ENCODE results near the gene EYS.
"Not testable (repeated sequence)": the region's sequence is repeated elsewhere in the genome, so short reads cannot be mapped to it uniquely, and the experiment has no call there.

Gene EYS

DNA sequence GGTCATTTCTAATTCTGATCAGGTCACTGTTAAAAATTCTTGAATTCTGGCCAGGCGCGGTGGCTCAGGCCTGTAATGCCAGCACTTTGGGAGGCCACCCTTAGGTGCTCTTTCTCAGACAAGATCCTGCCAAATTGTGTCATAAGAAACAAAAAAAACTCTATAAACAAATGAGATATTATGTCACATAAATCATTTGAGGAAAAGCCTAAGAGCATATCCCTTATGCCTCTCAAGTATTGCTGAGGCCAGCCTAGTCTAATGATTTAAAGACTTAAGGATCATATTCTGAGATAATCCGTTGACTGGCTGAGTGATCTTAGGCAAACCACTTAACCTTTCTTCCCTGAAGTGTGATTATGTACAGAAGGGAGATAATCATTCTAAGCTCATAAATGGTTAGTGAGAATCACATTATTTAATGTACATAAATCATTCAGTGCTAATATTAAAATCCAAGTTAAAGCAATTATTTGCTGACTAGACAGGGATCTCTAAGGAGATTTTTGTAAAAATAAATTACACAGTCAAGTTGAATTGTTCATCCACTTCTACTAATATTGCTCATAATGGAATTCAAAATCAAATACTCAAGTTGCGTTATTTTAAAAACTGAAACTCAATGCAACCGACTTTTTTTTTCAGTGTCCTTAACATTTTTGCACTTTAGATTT lies 1706.1 kb downstream of the EYS start:
- no peak for DNase-seq

DNA sequence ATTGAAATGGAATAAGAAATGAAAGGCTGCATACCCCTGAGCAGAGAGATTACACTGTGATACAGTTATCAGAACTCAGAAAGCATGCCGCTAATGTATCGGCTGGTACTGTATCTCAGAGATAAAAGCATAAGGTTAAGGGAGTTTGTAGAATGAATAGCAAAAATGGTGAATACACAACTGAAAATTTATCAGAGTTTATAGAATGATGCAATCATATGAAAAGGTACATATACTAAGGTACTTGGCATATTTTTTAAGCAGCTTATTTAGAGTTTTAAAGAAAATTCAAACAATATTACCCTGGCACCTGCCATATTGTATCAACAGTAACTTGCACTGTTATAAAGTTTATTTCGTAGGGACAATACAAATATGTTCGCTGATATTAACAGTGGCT lies 1707.4 kb downstream of the EYS start:
- DNase-seq = no peak

DNA sequence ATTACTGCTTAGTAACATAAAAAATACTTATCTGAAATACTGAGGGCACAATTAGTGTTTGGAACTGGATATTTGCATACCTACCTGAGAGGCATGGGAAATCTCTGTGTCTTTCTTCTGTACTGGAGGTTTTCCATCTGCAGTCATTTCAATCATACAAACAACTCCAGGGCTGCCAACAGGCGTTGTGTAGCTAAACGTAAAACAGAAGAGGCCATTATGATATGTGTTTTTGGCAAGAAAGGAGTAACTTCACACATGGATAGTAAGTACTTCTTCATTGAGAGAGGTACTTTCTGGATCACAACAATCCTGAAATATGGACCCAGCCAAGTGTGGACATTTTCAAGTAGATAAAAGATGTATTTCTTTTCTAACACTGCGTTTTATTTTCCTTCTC lies 1708.0 kb downstream of the EYS start:
- DNase-seq = no peak

DNA sequence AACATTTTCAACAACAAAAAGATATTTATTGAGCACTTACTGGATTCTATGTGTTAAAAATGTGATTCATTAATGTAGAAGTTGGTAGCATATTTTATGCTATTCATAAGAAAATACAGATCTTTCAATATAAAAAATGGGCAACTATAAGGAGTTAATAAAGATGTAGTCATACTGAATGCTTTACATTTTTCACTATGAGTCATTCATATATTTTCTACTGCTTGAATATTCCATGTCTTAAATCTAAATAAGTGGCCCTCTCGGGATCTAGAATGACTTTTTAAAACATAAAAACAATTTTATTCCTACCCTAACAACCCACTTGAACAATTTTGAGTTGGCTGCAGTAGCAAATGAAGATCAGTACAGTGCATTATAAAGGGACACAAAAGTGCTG lies 1709.3 kb downstream of the EYS start:
- DNase-seq = no peak

DNA sequence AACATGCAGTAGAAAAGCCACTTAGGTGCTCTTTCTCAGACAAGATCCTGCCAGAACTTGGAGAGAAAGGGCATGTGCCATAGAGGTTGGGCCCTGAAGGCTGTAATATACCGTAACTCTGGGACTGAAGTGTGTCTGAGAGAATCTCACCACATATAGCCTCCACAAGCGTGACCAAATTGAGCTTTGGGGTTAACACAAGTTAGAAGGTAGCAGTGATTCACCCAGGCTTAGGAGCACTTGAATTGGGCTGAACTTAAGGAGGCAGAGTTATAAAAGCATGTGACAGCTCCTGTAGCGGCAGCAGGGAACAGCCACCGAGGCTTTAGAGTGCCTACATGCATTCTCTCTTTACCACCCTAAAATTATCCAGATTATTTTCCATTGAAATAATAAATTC lies 1709.8 kb downstream of the EYS start:
- DNase-seq = no peak

DNA sequence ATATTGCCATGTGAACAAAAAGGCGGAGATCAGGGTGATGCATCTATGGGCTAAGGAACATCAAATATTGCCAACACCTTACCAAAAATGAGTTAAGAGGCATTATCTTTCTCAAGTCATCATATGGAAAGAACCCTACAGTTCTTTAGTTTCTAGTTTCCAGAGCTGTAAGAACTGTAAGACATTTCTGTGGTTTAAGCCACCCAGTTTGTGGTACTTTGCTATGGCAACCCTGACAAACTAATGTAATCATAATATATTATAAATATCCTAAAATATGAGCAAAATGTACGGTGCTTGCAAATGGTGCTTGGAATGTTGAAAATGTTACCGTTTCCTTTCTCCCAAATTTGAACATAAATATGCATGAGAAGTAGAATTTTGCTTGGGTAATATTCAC lies 1721.8 kb downstream of the EYS start:
- DNase-seq = no peak

DNA sequence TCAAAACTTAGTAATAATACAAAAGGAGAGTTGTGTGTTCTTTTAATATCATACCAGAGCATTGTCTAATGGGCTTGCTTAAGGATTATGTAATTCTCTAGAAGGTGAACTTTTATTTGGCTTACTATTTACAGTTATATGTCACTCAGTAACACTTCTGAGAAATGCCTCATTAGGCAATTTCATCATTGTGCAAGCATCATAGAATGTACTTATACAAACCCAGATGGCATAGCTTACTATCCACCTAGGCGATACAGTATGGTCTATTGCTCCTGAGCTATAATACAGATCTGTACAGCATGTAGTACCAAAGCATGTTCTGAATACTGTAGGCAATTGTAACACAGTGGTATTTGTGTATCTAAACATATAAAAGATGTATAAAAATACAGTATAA lies 1731.3 kb downstream of the EYS start:
- DNase-seq = no peak

DNA sequence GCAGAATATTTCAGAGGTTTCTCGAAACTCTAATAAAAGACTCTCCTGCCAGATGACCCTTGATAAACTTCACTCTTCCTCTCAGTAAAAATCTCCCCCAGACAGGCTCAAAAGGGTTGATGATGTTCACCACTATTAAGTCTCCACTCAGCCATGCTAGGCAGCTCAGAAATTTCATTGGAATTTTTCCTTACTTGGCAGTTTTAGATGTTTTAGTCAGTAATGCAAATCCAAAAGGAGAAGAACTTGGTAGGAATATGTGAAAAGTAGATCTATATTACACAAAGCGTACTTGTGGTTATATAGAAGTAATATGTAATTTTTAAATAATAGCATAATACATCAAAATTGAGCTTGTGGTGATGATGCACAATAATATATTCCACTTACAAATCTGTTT lies 1738.4 kb downstream of the EYS start:
- no peak for DNase-seq

DNA sequence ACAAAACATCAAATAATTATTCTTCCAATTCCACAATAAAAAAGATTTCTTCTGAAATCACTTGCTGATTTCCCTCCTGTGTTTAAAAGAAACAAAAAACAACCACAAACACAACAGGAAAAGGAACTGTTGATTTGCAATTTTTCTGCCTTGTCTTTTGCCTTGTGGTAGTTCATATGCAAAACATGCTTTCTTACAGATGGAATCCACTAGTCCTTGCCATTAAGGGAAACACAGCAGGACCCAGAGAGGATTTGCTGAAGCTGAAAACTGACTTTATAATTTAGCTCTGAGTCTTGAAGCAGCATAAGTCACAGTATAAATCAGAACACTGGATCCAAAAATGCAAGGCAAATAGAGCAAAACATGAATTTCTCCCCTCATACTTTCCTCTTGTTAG lies 1742.7 kb downstream of the EYS start:
- no peak for DNase-seq

DNA sequence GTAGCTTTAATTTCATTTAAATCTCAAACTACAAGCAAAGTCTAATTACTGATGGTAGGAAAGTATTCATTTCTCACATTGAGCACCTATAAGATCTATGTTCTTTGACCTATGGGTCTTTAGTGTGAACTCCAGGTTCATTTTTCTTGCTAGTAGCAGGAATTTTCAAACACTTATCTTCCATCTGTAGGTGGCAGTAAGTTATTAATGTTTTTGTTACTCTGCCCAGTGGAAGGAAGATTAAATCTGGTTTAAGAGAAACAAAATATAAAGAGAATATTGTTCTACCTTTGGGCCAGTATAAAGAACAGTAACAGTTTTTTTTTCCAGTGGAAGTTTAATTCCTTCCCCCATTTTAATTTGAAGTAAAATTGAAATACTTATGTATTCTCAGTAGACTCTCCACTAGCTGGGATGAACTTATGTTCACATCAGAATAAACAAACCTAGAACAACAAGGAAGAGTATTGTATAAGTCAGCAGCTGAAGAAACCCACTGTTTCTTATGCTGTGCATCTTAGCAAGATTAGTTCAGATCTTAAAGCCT lies 1743.2 kb downstream of the EYS start:
- DNase-seq = no peak

DNA sequence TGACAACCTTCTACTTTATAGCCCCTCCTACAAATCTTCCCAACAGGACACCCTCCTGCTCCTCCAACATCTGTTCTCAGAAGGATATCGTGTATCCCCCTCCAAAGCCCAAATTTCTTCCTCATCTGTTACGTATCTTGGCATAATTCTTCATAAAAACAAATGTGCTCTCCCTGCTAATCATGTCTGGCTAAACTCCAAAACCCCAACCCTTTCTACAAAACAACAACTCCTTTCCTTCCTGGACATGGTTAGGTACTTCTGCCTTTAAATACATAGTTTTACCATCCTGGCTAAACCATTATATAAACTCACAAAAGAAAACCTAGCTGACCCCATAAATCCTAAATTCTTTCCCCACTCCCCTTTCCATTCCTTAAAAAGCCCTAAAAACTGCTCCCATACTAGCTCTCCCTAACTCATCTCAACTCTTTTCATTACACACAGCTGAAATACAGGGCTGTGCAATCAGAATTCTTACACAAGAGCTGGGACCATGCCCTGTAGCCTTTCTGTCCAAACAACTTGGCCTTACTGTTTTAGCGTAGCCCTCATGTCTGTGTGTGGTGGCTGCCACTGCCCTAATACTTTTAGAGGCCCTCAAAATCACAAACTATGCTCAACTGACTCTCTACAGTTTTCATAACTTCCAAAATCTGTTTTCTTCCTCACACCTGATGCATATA lies 1753.5 kb downstream of the EYS start:
- not testable (repeated sequence) for DNase-seq

DNA sequence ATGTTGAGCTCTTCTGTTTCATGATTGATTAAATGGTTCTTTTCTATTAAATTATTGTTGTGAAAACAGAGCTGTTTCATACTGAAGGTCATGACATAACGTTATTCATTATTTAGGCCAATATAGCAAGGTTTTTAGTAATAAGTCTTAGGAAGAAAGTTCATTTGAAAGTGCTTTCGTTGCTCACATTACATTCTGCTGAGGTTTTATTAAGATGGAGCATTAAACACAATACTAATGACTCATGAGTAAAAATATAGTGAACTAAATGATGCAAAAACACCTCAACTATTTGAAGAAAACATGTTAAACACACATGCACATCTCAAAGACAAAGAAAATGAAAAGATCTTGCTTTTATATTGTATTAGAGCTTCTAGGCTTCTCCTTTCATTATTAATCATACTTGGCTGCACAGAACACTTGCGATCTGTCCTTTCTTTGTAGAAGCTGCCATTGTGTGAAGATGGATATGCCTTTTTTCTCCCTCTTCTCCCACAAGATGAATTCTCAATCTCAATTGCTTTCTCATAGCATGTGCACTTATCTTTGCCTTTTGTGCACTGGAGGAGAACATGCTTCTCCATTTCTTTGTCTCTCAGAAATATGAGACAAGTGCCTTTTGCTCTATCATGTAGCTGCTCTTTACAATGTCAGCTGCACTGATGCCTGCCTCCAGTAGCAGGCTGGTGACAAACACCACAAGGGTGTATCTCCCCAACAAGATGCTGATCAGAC lies 1759.1 kb downstream of the EYS start:
- DNase-seq = no peak

DNA sequence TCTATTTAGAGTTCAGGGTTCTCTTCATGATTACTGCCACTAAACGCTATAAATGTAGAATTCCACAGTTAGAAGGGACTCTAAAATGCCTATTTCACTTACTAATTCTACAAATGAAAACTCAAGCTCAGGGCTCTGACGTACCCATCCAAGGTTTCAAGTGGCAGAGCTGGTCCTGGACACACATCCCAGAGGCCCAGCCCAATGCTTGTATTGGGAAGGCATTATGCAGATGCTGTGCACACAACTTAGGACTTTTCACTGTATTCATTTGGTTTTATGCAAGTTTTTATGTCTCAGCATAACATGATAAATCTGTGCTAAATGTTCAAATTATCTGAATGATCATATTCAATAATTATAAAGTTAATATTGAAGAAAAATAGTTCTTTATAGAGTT lies 1761.0 kb downstream of the EYS start:
- no peak for DNase-seq

DNA sequence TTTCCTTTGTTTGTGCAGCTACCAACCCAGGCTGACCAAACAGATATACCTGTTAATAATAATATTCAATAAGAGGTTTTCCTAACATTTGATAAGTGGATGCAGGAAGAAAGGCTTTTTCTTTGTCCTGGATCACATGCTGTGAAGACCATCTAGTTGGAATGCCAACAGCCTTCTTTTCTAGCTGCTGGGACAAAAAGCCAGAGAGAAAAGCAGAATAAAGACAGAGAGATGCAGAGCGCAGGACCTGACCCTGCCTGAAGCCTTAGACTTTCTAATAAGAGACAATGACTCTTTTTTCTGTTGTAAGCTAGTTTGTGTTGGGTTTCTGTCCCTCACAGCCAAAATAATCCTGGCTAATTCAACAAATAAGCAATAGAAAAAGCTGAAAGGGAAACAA lies 1763.2 kb downstream of the EYS start:
- no peak for DNase-seq

DNA sequence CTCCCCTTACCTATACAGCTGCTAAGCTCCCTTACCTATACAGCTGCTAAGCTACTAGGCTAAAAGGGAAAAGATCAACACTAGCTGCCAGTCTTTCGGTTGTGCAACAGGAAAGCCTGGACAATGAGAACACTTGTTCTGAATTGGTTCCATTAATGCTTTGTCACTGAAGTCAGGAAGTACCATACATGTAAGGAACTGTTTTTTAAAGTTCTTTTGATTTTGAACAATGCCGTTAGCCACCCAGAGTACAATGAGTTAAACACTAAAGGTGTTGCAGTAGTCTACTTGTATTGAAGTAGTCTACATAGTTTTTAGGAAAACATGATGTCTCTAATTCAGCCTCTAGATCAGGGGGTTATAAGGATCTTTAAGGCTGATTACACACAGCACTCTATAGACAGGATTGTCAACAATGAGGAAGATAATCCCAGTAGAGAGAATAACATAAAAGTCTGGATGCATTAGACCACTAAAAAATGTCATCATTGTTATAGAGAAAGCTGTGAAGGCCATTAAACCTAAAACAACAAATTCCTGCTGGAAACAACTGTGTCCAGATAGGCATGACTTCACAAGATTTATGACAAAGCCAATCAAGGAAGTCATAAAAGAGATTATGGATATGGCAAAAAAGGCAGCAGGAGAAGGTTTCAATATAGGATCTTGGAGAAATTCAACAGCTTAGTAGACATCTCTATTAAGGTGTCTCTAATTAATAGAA lies 1765.1 kb downstream of the EYS start:
- DNase-seq = no peak

DNA sequence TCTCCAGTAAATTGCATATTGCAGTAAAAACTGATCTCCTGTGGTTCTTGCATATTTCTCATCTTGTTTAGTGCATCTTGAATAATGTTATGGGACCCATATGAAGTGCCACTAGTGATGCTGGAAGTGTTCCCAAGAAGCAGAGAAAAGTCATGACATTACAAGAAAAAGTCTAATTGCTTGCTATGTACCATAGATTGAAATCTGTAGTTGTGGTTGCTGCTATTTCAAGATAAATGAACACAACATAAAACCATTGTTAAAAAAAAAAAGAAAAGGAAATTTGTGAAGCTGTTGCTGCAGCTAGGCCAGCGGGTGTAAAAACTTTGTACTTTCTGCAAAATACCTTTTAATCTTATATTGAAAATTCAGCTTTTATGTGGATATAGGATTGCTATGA lies 1767.0 kb downstream of the EYS start:
- no peak for DNase-seq

DNA sequence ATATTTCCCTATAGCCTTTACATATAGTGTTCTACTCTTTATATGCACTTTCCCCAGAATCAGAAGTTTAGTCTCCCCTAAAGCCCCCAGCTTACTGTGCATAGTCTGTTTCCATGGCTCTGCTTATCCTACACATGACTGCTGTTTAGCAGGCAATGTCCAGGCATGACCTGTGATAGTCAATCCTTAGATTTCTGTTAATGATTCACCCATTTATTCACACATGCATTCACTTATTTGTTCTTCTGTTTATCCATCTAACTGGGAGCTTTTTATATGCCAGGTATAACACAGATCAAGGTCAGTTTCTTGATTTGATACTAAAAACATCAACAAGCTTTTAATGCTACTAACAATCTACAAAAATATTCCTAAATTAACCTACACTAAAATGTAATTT lies 1770.6 kb downstream of the EYS start:
- DNase-seq = no peak

DNA sequence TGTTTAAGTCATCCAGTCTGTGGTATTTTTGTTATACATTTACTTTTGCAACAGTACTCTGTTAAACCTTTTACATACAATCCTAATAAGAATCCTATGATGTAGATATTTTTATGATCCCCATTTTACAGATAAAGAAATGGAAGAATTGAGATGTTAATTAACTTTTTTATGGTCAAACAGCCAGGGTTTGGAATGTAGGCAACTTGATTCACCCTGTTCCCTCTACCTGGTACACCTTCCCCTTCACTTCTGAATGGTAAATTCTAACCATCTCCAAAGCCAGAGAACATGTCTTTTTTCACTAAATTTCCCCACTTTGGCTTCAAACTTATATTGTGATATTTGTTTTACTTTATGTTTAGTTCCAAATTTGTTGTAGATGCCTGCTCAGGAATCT lies 1771.3 kb downstream of the EYS start:
- DNase-seq = no peak

DNA sequence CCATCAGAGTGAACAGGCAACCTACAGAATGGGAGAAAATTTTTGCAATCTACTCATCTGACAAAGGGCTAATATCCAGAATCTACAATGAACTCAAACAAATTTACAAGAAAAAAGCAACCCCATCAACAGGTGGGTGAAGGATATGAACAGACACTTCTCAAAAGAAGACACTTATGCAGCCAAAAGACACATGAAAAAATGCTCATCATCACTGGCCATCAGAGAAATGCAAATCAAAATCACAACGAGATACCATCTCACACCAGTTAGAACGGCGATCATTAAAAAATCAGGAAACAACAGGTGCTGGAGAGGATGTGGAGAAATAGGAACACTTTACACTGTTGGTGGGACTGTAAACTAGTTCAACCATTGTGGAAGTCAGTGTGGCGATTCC lies 1773.1 kb downstream of the EYS start:
- not testable (repeated sequence) for DNase-seq

DNA sequence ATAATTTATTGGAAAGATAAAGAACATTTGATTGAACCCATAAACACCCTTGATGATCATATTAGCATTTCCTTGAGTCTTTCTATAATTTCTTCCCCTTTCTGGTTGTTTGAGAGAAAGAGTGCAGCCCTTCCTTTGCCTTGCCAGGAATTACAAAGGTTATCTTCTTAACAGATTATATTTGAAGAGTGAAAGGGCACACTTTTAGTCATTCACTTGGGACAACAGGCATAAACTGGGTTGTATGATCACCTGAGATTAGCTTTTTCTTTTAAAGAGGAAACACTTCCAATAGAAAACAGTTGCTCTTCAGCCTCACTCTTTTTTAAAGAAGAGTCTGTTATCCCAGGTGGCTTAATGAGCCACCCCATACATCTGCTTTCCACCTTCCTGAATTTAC lies 1776.2 kb downstream of the EYS start:
- DNase-seq = no peak

DNA sequence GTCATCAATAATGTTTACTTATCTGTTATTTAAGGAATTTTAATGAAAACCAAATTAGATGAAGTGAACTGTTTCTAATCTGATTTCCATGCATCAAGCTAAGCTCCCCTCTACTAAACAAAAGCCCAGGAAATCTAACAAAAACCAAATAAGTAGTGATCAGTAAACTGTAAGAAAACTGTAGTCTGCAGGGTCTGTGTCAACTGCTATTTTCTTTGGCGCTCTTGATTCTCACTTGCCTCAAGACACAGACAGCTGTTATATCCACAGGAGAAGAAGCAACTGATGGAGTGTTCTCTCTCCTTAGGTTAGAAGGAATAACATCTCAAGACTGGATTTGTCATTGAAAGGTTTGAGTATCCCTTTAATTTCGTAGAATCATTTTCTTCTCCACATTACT lies 1777.9 kb downstream of the EYS start:
- no peak for DNase-seq

DNA sequence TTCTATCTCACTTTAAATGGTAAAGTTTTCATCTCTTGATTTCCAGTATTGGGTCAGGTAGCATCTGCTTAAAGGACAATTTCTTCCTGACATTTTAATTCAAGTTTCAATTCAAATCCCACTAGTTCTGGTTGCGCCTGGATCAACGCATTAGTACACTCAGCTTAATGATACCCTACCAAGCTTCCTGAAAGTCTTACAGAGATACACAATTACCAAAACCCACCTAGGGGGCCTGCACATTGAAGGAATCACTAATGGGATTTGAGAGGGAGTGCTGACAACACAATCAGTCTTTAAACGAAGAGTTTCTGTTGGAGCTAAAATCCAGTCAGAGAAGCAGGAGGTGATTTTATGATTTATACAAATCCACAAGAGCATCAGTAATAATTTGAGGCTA lies 1778.4 kb downstream of the EYS start:
- DNase-seq = no peak
